IMR-90 (cell line): Measurements from ENCODE around the gene EXOC3L2. TPM values are rescaled to one million over a fixed set of nuclear protein-coding genes. Genes with fewer than 3 reads are reported as not detected.

ENCODE experiments used
- ATAC-seq: fragments of 200-7000 bp; cut with Tn5 transposase; 2 replicates; pipeline ENCODE4 v1.9.1; 2020; ENCODE audit warnings: low read depth, mild to moderate bottlenecking, moderate library complexity
- BruUV-seq: library from RNA; stranded (reverse); fragments of 400-500 nt; replicated peaks from 2 replicates; lab custom pipeline; 2021; lab: Mats Ljungman, UMichigan
- CTCF ChIA-PET: fragments of 300-600 bp; formaldehyde crosslinking; extraction: SDS; loops from one replicate; lab custom pipeline; 2021; ENCODE audit warnings: antibody characterized with exemption; lab: Yijun Ruan, JAX
- POLR2A ChIA-PET: fragments of 300-600 bp; sonication (Branson Sonifier 250); formaldehyde crosslinking; loops from one replicate; lab custom pipeline; 2022; ENCODE audit warnings: antibody characterized with exemption; ENCODE audit not compliant: unreplicated experiment; lab: Charles Lee
- DNase-seq: peaks from one replicate; pipeline ENCODE4 v3.0.0; 2013
- H2AFZ ChIP-seq: replicated peaks from 2 replicates; pipeline ENCODE3; 2013; ENCODE audit warnings: low read length, mild to moderate bottlenecking; ENCODE audit not compliant: poor library complexity
- H2AK5ac ChIP-seq: 2 replicates; pipeline ENCODE4 v1.6.1; 2013; ENCODE audit warnings: low read depth, low read length, inconsistent platforms
- H2AK9ac ChIP-seq: replicated peaks from 2 replicates; pipeline ENCODE3; 2013; ENCODE audit warnings: mild to moderate bottlenecking, low read depth, low read length, moderate library complexity; ENCODE audit not compliant: poor library complexity
- H2BK120ac ChIP-seq: 2 replicates; pipeline ENCODE4 v1.6.1; 2013; ENCODE audit warnings: low read depth, low read length, inconsistent platforms
- H2BK15ac ChIP-seq: 3 replicates; pipeline ENCODE4 v1.6.1; 2013; ENCODE audit warnings: low read depth, low read length, inconsistent platforms
- H2BK20ac ChIP-seq: 2 replicates; pipeline ENCODE4 v1.6.1; 2013; ENCODE audit warnings: low read depth, mild to moderate bottlenecking, inconsistent platforms, low read length, moderate library complexity
- H2BK5ac ChIP-seq: 2 replicates; pipeline ENCODE4 v1.6.1; 2013; ENCODE audit warnings: mild to moderate bottlenecking, low read depth, low read length, inconsistent platforms; ENCODE audit not compliant: poor library complexity, severe bottlenecking
- H3K14ac ChIP-seq: replicated peaks from 2 replicates; pipeline ENCODE4 v1.6.1; 2013; ENCODE audit warnings: low read depth, low read length, inconsistent platforms
- H3K18ac ChIP-seq: 2 replicates; pipeline ENCODE4 v1.6.1; 2013; ENCODE audit warnings: low read depth, low read length, control low read depth
- H3K23ac ChIP-seq: 2 replicates; pipeline ENCODE4 v1.6.1; 2013; ENCODE audit warnings: low read depth, low read length, inconsistent platforms
- H3K27ac ChIP-seq: 2 replicates; pipeline ENCODE4 v1.5.1; 2013; ENCODE audit warnings: mild to moderate bottlenecking, control low read depth, low read length; ENCODE audit not compliant: insufficient read depth
- H3K27me3 ChIP-seq: 2 replicates; pipeline ENCODE4 v1.6.1; 2013; ENCODE audit warnings: low read length; ENCODE audit not compliant: control insufficient read depth, insufficient read depth
- H3K36me3 ChIP-seq: 2 replicates; pipeline ENCODE4 v1.6.1; 2013; ENCODE audit warnings: low read length, mixed read lengths; ENCODE audit not compliant: control insufficient read depth, insufficient read depth
- H3K4ac ChIP-seq: 2 replicates; pipeline ENCODE4 v1.6.1; 2013; ENCODE audit warnings: low read depth, low read length, inconsistent platforms
- H3K4me1 ChIP-seq: 2 replicates; pipeline ENCODE4 v1.6.1; 2013; ENCODE audit warnings: low read length, mixed read lengths; ENCODE audit not compliant: control insufficient read depth, insufficient read depth
- H3K4me2 ChIP-seq: 2 replicates; pipeline ENCODE4 v1.6.1; 2013; ENCODE audit warnings: low read depth, mild to moderate bottlenecking, control low read depth, low read length, moderate library complexity
- H3K4me3 ChIP-seq: 2 replicates; pipeline ENCODE4 v1.5.1; 2013; ENCODE audit warnings: low read depth, mild to moderate bottlenecking, control low read depth, low read length, moderate library complexity; ENCODE audit not compliant: insufficient read depth
- H3K56ac ChIP-seq: 2 replicates; pipeline ENCODE4 v1.6.1; 2013; ENCODE audit warnings: low read length, inconsistent platforms; ENCODE audit not compliant: insufficient read depth; ENCODE audit errors: extremely low read depth
- H3K79me1 ChIP-seq, 2 experiments: 2 replicates each; pipeline ENCODE4 v1.6.1; 2013; ENCODE audit warnings: low read length in 2 of 2, inconsistent platforms in 1 of 2, low read depth in 1 of 2
- H3K9ac ChIP-seq: 2 replicates; pipeline ENCODE4 v1.6.1; 2013; ENCODE audit warnings: low read depth, low read length, control low read depth
- H3K9me1 ChIP-seq: 2 replicates; pipeline ENCODE4 v1.6.1; 2013; ENCODE audit warnings: low read length, inconsistent platforms; ENCODE audit not compliant: insufficient read depth
- H3K9me3 ChIP-seq: 2 replicates; pipeline ENCODE4 v1.6.1; 2013; ENCODE audit warnings: low read length; ENCODE audit not compliant: control insufficient read depth, insufficient read depth
- H4K20me1 ChIP-seq: 2 replicates; pipeline ENCODE4 v1.6.1; 2013; ENCODE audit warnings: low read length, inconsistent platforms; ENCODE audit not compliant: insufficient read depth
- H4K5ac ChIP-seq: 2 replicates; pipeline ENCODE4 v1.6.1; 2013; ENCODE audit warnings: mild to moderate bottlenecking, low read depth, low read length, control low read depth
- H4K8ac ChIP-seq, 2 experiments: 2 replicates each; pipeline ENCODE4 v1.6.1; 2013; ENCODE audit warnings: low read depth in 2 of 2, low read length in 2 of 2, control low read depth in 1 of 2, inconsistent platforms in 1 of 2
- H4K91ac ChIP-seq: 2 replicates; pipeline ENCODE4 v1.6.1; 2013; ENCODE audit warnings: low read depth, low read length, inconsistent platforms; ENCODE audit not compliant: insufficient read depth
- BHLHE40 ChIP-seq: fragments of 150-350 bp; IDR thresholded peaks from 2 replicates; pipeline ENCODE4 v1.6.1; 2016; ENCODE audit warnings: mild to moderate bottlenecking, low read depth, low read length
- CEBPB ChIP-seq: IDR thresholded peaks from 2 replicates; pipeline ENCODE4 v1.6.1; 2012; ENCODE audit warnings: low read depth, low read length, improper control_type of control experiment
- CHD1 ChIP-seq: IDR thresholded peaks from 2 replicates; pipeline ENCODE4 v1.6.1; 2012; ENCODE audit warnings: low read depth, low read length, improper control_type of control experiment
- FOS ChIP-seq: fragments of 150-350 bp; IDR thresholded peaks from 2 replicates; pipeline ENCODE4 v1.6.1; 2016; ENCODE audit warnings: low read depth, low read length
- MAFK ChIP-seq: IDR thresholded peaks from 2 replicates; pipeline ENCODE4 v1.6.1; 2012; ENCODE audit warnings: low read depth, low read length, improper control_type of control experiment
- MAZ ChIP-seq: IDR thresholded peaks from 2 replicates; pipeline ENCODE4 v1.6.1; 2012; ENCODE audit warnings: low read depth, mild to moderate bottlenecking, low read length, improper control_type of control experiment, moderate library complexity, borderline replicate concordance
- MXI1 ChIP-seq: IDR thresholded peaks from 2 replicates; pipeline ENCODE4 v1.6.1; 2012; ENCODE audit warnings: low read depth, mild to moderate bottlenecking, low read length, moderate library complexity, borderline replicate concordance
- NFE2L2 ChIP-seq: fragments of 150-350 bp; IDR thresholded peaks from 2 replicates; pipeline ENCODE4 v1.6.1; 2016; ENCODE audit warnings: low read depth, mild to moderate bottlenecking, low read length
- POLR2A ChIP-seq: IDR thresholded peaks from 2 replicates; pipeline ENCODE4 v1.6.1; 2012; ENCODE audit warnings: mild to moderate bottlenecking, low read depth, low read length
- RAD21 ChIP-seq: IDR thresholded peaks from 2 replicates; pipeline ENCODE4 v1.6.1; 2012; ENCODE audit warnings: low read length, improper control_type of control experiment
- RCOR1 ChIP-seq: IDR thresholded peaks from 2 replicates; pipeline ENCODE4 v1.6.1; 2012; ENCODE audit warnings: mild to moderate bottlenecking, low read length, improper control_type of control experiment; ENCODE audit not compliant: insufficient replicate concordance
- RFX5 ChIP-seq: IDR thresholded peaks from 2 replicates; pipeline ENCODE4 v1.8.0; 2012; ENCODE audit warnings: low read depth, mild to moderate bottlenecking, low read length, moderate library complexity
- SMC3 ChIP-seq: fragments of 150-350 bp; IDR thresholded peaks from 2 replicates; pipeline ENCODE4 v1.6.1; 2016; ENCODE audit warnings: low read depth, mild to moderate bottlenecking, antibody characterized with exemption, low read length, moderate library complexity
- WGBS, 2 experiments: methylation state at CpG; one replicate each; pipeline versions ENCODE4 v1.1.5 to v1.1.7; 2013; ENCODE audit warnings: missing lambda C conversion rate in 2 of 2; ENCODE audit not compliant: insufficient read length in 1 of 2; ENCODE audit errors: extremely low coverage in 2 of 2; 5-methylcytosine and 5-hydroxymethylcytosine counted together
- dilution Hi-C: fragments of 300-500 bp; cut with HindIII; formaldehyde crosslinking; loops from one replicate; pipeline ENCODE4 v1.14.3; 2018; ENCODE audit warnings: low sequenced_read_pairs; ENCODE audit not compliant: unreplicated experiment
- in situ Hi-C: fragments of 300-500 bp; cut with MboI; formaldehyde crosslinking; loops from 3 replicates; pipeline ENCODE4 v1.14.3; 2019; ENCODE audit warnings: low sequenced_read_pairs, inconsistent platforms, mixed read lengths
- intact Hi-C: fragments of 100-400 bp; cut with micrococcal nuclease; formaldehyde crosslinking; loops from 2 replicates; pipeline ENCODE4 v1.10.0; 2022
- polyA plus RNA-seq, 3 experiments: library from polyadenylated mRNA; depleted of rRNA; stranded (reverse); fragments of >200 nt; gene quantifications; 2 replicates each; pipeline ENCODE4 v1.2.3, GENCODE V29; 2012; ENCODE audit warnings: low replicate concordance in 1 of 3
- total RNA-seq: library from RNA; depleted of rRNA; stranded (reverse); fragments of >200 nt; gene quantifications from 2 replicates; pipeline ENCODE4 v1.2.3, GENCODE V29; 2012
- TF ChIP-seq, protein P1 (sequence below): fragments of 150-350 bp; IDR thresholded peaks from 2 replicates; pipeline ENCODE4 v1.6.1; 2017; ENCODE audit warnings: mild to moderate bottlenecking, antibody characterized with exemption, low read length, low read depth
- TF ChIP-seq, protein P2 (sequence below): fragments of 150-350 bp; IDR thresholded peaks from 2 replicates; pipeline ENCODE4 v1.6.1; 2016; ENCODE audit warnings: low read depth, mild to moderate bottlenecking, low read length, moderate library complexity, borderline replicate concordance
- TF ChIP-seq, protein P3 (sequence below): conservative IDR thresholded peaks from 2 replicates; pipeline ENCODE4 v1.5.1; 2012; ENCODE audit warnings: mild to moderate bottlenecking, low read depth, low read length, improper control_type of control experiment

EXOC3L2 gene
- total and polyA plus RNA-seq, 2 of the 4 experiments (the other 2 are of a cell fraction): 0.03 TPM; not detected in 1

DNA sequence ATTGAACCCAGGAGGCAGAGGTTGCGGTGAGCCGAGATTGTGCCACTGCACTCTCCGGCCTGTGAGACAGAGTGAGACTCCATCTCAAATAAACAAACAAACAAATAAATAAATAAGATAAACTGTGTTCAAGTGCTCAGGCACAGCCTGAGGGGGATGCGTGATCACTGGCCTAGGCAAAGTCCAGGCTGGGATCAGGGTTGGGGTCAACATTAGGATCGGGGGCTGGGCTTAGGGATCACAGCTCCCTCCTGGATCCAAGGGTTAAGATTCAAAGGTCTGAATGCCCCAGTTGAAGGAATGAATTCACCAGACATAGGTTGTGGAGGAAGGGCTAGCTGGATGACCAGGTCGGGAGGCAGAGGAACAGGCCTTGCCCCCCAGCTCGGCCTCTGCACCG, 1.9 kb upstream of the EXOC3L2 start:
- TF ChIP-seq MXI1 (no peak), RAD21 (no peak), CHD1 (no peak), MAZ (no peak), RCOR1 (no peak), SMC3 (no peak), NFE2L2 (no peak), RFX5 (no peak), FOS (no peak), CEBPB (no peak), MAFK (no peak), POLR2A (no peak), BHLHE40 (no peak)
- TF ChIP-seq, protein P1, sequence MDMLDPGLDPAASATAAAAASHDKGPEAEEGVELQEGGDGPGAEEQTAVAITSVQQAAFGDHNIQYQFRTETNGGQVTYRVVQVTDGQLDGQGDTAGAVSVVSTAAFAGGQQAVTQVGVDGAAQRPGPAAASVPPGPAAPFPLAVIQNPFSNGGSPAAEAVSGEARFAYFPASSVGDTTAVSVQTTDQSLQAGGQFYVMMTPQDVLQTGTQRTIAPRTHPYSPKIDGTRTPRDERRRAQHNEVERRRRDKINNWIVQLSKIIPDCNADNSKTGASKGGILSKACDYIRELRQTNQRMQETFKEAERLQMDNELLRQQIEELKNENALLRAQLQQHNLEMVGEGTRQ: no peak
- TF ChIP-seq, protein P2, sequence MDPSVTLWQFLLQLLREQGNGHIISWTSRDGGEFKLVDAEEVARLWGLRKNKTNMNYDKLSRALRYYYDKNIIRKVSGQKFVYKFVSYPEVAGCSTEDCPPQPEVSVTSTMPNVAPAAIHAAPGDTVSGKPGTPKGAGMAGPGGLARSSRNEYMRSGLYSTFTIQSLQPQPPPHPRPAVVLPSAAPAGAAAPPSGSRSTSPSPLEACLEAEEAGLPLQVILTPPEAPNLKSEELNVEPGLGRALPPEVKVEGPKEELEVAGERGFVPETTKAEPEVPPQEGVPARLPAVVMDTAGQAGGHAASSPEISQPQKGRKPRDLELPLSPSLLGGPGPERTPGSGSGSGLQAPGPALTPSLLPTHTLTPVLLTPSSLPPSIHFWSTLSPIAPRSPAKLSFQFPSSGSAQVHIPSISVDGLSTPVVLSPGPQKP: no peak
- TF ChIP-seq, protein P3, sequence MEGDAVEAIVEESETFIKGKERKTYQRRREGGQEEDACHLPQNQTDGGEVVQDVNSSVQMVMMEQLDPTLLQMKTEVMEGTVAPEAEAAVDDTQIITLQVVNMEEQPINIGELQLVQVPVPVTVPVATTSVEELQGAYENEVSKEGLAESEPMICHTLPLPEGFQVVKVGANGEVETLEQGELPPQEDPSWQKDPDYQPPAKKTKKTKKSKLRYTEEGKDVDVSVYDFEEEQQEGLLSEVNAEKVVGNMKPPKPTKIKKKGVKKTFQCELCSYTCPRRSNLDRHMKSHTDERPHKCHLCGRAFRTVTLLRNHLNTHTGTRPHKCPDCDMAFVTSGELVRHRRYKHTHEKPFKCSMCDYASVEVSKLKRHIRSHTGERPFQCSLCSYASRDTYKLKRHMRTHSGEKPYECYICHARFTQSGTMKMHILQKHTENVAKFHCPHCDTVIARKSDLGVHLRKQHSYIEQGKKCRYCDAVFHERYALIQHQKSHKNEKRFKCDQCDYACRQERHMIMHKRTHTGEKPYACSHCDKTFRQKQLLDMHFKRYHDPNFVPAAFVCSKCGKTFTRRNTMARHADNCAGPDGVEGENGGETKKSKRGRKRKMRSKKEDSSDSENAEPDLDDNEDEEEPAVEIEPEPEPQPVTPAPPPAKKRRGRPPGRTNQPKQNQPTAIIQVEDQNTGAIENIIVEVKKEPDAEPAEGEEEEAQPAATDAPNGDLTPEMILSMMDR: no peak
- dilution Hi-C loops (no loop called here), in situ Hi-C loops (no loop called here), intact Hi-C loops (no loop called here)
- Histone ChIP-seq H2BK20ac (no peak overlapping the region), H3K4me1 (peaks cover 2% of the 10 kb centered on the region; the same call in 1 of the 2 replicates), H4K5ac (no peak overlapping the region), H4K20me1 (peaks cover 1% of the 10 kb centered on the region; the same call in 1 of the 2 replicates), H2AK9ac (no peak overlapping the region), H3K9ac (no peak overlapping the region), H3K4me3 (no peak overlapping the region), H3K18ac (no peak overlapping the region), H3K4me2 (no peak overlapping the region), H4K91ac (no peak overlapping the region), H3K36me3 (no peaks in the 10 kb centered on the region), H3K79me1 (peaks cover under 1 to 8% of the 10 kb centered on the region in 2 experiments; a peak in 3 of 4 replicates), H3K14ac (no peak overlapping the region), H3K4ac (no peak overlapping the region), H3K9me3 (no peaks in the 10 kb centered on the region), H2BK5ac (no peak overlapping the region), H2AFZ (no peak overlapping the region), H3K23ac (no peak overlapping the region), H3K27me3 (peaks cover 9% of the 10 kb centered on the region; the same call in 1 of the 2 replicates), H2BK120ac (no peak overlapping the region), H2BK15ac (no peak overlapping the region), H4K8ac (no peak overlapping the region), H3K27ac (no peak overlapping the region), H2AK5ac (no peak overlapping the region), H3K56ac (no peak overlapping the region), H3K9me1 (no peaks in the 10 kb centered on the region)
- ChIA-PET CTCF (no interaction called here), POLR2A (no interaction called here)
- no peak for ATAC-seq
- WGBS, 2 experiments: no CpG with 5 or more reads among the region's 8 CpGs
- BruUV-seq: no TSS peak
- no peak for DNase-seq
